ENCODE results near the gene ZBTB7B. TPM values are rescaled to one million over a fixed set of nuclear protein-coding genes. Genes with fewer than 3 reads are reported as not detected.

ZBTB7B gene
- total and polyA plus RNA-seq, 9 of the 15 experiments (the other 6 are each of a cell fraction or from before 2014, with no cell fraction given): 0.04 to 46.5 (median 15.2) TPM

DNA sequence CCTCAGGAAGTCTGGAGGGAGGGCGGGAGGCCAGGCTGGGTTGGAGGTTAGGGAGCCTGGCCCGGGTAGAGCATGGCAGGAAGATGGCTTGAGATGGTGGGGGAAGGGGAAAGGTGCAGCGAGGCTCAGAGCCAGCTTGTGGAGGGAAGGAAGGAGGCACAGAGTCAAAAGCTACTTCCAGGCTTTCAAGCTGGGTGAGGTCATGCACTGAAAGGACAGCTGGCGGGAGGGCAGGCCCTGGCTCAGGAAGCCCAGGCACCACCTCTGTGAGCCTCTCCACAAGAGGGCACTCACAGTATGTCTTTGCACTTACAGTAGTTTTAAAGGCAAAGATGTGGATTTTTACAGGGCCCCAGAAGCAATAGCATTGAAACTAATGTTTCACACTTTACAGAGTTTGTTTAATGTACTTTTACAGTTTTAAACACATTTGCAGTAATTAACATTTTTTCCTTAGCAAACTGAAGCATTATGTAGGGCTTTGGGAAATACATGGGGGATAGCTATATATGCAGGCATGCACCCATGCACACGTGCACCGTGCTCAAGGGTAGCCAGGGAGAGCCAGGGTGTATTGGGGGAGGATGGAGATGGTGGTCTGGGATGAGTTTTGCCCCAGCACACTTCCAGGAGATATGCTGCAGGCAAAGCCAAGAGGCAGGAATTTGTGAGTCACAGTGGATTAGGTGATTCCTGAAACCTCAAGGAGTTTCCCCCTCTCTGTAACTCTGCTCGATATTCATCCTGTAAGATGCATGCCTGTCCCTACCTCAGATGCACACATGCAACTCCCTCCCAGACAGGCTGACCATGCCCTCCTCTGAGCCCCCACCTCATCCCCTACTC, 42.4 kb downstream of the ZBTB7B start (continued):
- TF ChIP-seq, protein P1, sequence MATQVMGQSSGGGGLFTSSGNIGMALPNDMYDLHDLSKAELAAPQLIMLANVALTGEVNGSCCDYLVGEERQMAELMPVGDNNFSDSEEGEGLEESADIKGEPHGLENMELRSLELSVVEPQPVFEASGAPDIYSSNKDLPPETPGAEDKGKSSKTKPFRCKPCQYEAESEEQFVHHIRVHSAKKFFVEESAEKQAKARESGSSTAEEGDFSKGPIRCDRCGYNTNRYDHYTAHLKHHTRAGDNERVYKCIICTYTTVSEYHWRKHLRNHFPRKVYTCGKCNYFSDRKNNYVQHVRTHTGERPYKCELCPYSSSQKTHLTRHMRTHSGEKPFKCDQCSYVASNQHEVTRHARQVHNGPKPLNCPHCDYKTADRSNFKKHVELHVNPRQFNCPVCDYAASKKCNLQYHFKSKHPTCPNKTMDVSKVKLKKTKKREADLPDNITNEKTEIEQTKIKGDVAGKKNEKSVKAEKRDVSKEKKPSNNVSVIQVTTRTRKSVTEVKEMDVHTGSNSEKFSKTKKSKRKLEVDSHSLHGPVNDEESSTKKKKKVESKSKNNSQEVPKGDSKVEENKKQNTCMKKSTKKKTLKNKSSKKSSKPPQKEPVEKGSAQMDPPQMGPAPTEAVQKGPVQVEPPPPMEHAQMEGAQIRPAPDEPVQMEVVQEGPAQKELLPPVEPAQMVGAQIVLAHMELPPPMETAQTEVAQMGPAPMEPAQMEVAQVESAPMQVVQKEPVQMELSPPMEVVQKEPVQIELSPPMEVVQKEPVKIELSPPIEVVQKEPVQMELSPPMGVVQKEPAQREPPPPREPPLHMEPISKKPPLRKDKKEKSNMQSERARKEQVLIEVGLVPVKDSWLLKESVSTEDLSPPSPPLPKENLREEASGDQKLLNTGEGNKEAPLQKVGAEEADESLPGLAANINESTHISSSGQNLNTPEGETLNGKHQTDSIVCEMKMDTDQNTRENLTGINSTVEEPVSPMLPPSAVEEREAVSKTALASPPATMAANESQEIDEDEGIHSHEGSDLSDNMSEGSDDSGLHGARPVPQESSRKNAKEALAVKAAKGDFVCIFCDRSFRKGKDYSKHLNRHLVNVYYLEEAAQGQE (IDR thresholded peaks at IDR 0.05; ENCODE audit: borderline replicate concordance): peak; percentile 75
- TF ChIP-seq, protein P1 (CRISPR knock-in tag; IDR thresholded peaks at IDR 0.05; ENCODE audit: low read depth): no peak
- TF ChIP-seq ZNF217 (CRISPR knock-in tag; IDR thresholded peaks at IDR 0.05) (no peak), ZNF830 (CRISPR knock-in tag; IDR thresholded peaks at IDR 0.05) (no peak), HNRNPK (IDR thresholded peaks at IDR 0.05; ENCODE audit: low read depth, low read length, poor library complexity, severe bottlenecking) (no peak), POLR2G (IDR thresholded peaks at IDR 0.05; ENCODE audit: low read depth, low read length) (no peak), MYC (IDR thresholded peaks at IDR 0.05; ENCODE audit: low read depth, low read length) (peak; percentile 23; the same call in 1 of the 2 replicates), MYC (CRISPR knock-in tag; IDR thresholded peaks at IDR 0.05; ENCODE audit: borderline replicate concordance, low read depth) (no peak), MXI1 (IDR thresholded peaks at IDR 0.05; ENCODE audit: low read depth, low read length) (no peak), ZNF175 (CRISPR knock-in tag; IDR thresholded peaks at IDR 0.05; ENCODE audit: low read depth) (no peak), ZC3H8 (IDR thresholded peaks at IDR 0.05) (no peak)
- TF ChIP-seq, protein P2, sequence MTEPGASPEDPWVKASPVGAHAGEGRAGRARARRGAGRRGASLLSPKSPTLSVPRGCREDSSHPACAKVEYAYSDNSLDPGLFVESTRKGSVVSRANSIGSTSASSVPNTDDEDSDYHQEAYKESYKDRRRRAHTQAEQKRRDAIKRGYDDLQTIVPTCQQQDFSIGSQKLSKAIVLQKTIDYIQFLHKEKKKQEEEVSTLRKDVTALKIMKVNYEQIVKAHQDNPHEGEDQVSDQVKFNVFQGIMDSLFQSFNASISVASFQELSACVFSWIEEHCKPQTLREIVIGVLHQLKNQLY (CRISPR knock-in tag; conservative IDR thresholded peaks at IDR 0.05): no peak
- TF ChIP-seq, protein P3, sequence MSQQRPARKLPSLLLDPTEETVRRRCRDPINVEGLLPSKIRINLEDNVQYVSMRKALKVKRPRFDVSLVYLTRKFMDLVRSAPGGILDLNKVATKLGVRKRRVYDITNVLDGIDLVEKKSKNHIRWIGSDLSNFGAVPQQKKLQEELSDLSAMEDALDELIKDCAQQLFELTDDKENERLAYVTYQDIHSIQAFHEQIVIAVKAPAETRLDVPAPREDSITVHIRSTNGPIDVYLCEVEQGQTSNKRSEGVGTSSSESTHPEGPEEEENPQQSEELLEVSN (IDR thresholded peaks at IDR 0.05; ENCODE audit: borderline replicate concordance in 1 of 2, extremely low read depth in 1 of 2, insufficient read depth in 1 of 2, insufficient read length in 1 of 2, low read depth in 1 of 2, low read length in 1 of 2, poor library complexity in 1 of 2, severe bottlenecking in 1 of 2): peak in 1 of 2 experiments; percentile 14
- TF ChIP-seq, protein P4, sequence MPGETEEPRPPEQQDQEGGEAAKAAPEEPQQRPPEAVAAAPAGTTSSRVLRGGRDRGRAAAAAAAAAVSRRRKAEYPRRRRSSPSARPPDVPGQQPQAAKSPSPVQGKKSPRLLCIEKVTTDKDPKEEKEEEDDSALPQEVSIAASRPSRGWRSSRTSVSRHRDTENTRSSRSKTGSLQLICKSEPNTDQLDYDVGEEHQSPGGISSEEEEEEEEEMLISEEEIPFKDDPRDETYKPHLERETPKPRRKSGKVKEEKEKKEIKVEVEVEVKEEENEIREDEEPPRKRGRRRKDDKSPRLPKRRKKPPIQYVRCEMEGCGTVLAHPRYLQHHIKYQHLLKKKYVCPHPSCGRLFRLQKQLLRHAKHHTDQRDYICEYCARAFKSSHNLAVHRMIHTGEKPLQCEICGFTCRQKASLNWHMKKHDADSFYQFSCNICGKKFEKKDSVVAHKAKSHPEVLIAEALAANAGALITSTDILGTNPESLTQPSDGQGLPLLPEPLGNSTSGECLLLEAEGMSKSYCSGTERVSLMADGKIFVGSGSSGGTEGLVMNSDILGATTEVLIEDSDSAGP (CRISPR knock-in tag; IDR thresholded peaks at IDR 0.05): peak; percentile 82

All from K562 (cell line).